HG02759 (cell line): ENCODE measurements around the gene UBN2.
"Not testable (repeated sequence)": the region's sequence is repeated elsewhere in the genome, so short reads cannot be mapped to it uniquely, and the experiment has no call there.

Experiments
- ATAC-seq: cut with Tn5 transposase; IDR thresholded peaks from one replicate; pipeline ENCODE4 v1.9.1; 2021; ENCODE audit warnings: mild to moderate bottlenecking, moderate library complexity; ENCODE audit not compliant: unreplicated experiment

Gene UBN2

GRCh38 chr7:139294241-139294640 lies 63.2 kb downstream of the UBN2 start:
- ATAC-seq: no peak

- ATAC-seq: no peak
These were observed 64.0 kb downstream of the UBN2 start for GRCh38 chr7:139294951-139295575.

- no peak for ATAC-seq
These were observed 66.8 kb downstream of the UBN2 start for GRCh38 chr7:139297795-139298194.

- ATAC-seq: no peak
These were observed 68.3 kb downstream of the UBN2 start for GRCh38 chr7:139299296-139299695.

GRCh38 chr7:139300390-139300789 lies 69.4 kb downstream of the UBN2 start:
- no peak for ATAC-seq

- ATAC-seq: no peak
These were observed 73.5 kb downstream of the UBN2 start for GRCh38 chr7:139304517-139304916.

- no peak for ATAC-seq
These were observed 87.0 kb downstream of the UBN2 start for GRCh38 chr7:139317939-139318505.

GRCh38 chr7:139321071-139321745 lies 90.2 kb downstream of the UBN2 start:
- no peak for ATAC-seq

- ATAC-seq: not testable (repeated sequence)
These were observed 93.7 kb downstream of the UBN2 start for GRCh38 chr7:139324709-139325108.

GRCh38 chr7:139328375-139328774 lies 97.3 kb downstream of the UBN2 start:
- no peak for ATAC-seq

GRCh38 chr7:139329119-139329518 lies 98.1 kb downstream of the UBN2 start:
- ATAC-seq: no peak

GRCh38 chr7:139330333-139331030 lies 99.4 kb downstream of the UBN2 start:
- ATAC-seq: no peak

- ATAC-seq: no peak
These were observed 101.8 kb downstream of the UBN2 start for GRCh38 chr7:139332697-139333359.

GRCh38 chr7:139333443-139333842 lies 102.4 kb downstream of the UBN2 start:
- not testable (repeated sequence) for ATAC-seq

- no peak for ATAC-seq
These were observed 103.5 kb downstream of the UBN2 start for GRCh38 chr7:139334399-139335150.

GRCh38 chr7:139339025-139339424 lies 108.0 kb downstream of the UBN2 start:
- ATAC-seq: no peak

GRCh38 chr7:139339698-139340036 lies 108.6 kb downstream of the UBN2 start:
- no peak for ATAC-seq

GRCh38 chr7:139340037-139340807 lies 109.2 kb downstream of the UBN2 start:
- ATAC-seq: peak; percentile 85

GRCh38 chr7:139340808-139341057 lies 109.7 kb downstream of the UBN2 start:
- peak; percentile 3 for ATAC-seq
